HepG2 (cell line): ENCODE results near the gene SMG5. TPM values are rescaled to one million over a fixed set of nuclear protein-coding genes. Genes with fewer than 3 reads are reported as not detected.

ENCODE experiments used
- ADNP ChIP-seq: sonication (generic); formaldehyde crosslinking; IDR thresholded peaks from 2 replicates; pipeline ENCODE4 v1.4.0; 2020; ENCODE audit warnings: missing genetic modification reagents
- ATF5 ChIP-seq: sonication (generic); formaldehyde crosslinking; IDR thresholded peaks from 2 replicates; pipeline ENCODE4 v1.4.0; 2020; ENCODE audit warnings: mild to moderate bottlenecking, low read depth, missing genetic modification reagents
- BCL3 ChIP-seq: sonication (generic); formaldehyde crosslinking; IDR thresholded peaks from 2 replicates; pipeline ENCODE4 v1.5.1; 2020; ENCODE audit warnings: mild to moderate bottlenecking, missing genetic modification reagents, moderate library complexity
- CBX5 ChIP-seq: sonication (generic); formaldehyde crosslinking; IDR thresholded peaks from 2 replicates; pipeline ENCODE4 v1.4.0; 2020; ENCODE audit warnings: missing genetic modification reagents, borderline replicate concordance
- EED ChIP-seq: sonication (generic); formaldehyde crosslinking; IDR thresholded peaks from 2 replicates; pipeline ENCODE4 v1.5.0; 2020; ENCODE audit warnings: mild to moderate bottlenecking, missing genetic modification reagents
- GMEB1 ChIP-seq: sonication (generic); formaldehyde crosslinking; IDR thresholded peaks from 2 replicates; pipeline ENCODE4 v1.5.1; 2020; ENCODE audit warnings: missing genetic modification reagents, mild to moderate bottlenecking, borderline replicate concordance
- KMT2A ChIP-seq: sonication (generic); formaldehyde crosslinking; IDR thresholded peaks from 2 replicates; pipeline ENCODE4 v1.4.0; 2020; ENCODE audit warnings: missing genetic modification reagents
- MAX ChIP-seq: IDR thresholded peaks from 2 replicates; pipeline ENCODE4 v1.6.1; 2012; ENCODE audit warnings: inconsistent platforms
- ONECUT2 ChIP-seq: sonication (generic); formaldehyde crosslinking; IDR thresholded peaks from 2 replicates; pipeline ENCODE4 v1.4.0; 2020; ENCODE audit warnings: missing genetic modification reagents
- PRDM10 ChIP-seq: sonication (generic); formaldehyde crosslinking; IDR thresholded peaks from 2 replicates; pipeline ENCODE4 v1.4.0; 2020; ENCODE audit warnings: low read depth, missing genetic modification reagents
- SAFB2 ChIP-seq: sonication (generic); formaldehyde crosslinking; IDR thresholded peaks from 2 replicates; pipeline ENCODE4 v1.5.1; 2020; ENCODE audit warnings: missing genetic modification reagents, low read depth, mild to moderate bottlenecking, borderline replicate concordance
- STAT5B ChIP-seq: sonication (generic); formaldehyde crosslinking; IDR thresholded peaks from 2 replicates; pipeline ENCODE4 v1.4.0; 2020; ENCODE audit warnings: missing genetic modification reagents
- TERF1 ChIP-seq: sonication (generic); formaldehyde crosslinking; IDR thresholded peaks from 2 replicates; pipeline ENCODE4 v1.8.0; 2022; ENCODE audit warnings: mild to moderate bottlenecking, missing genetic modification reagents, moderate library complexity
- ZFP36L2 ChIP-seq: sonication (generic); formaldehyde crosslinking; IDR thresholded peaks from 2 replicates; pipeline ENCODE4 v1.4.0; 2020; ENCODE audit warnings: missing genetic modification reagents
- ZFY ChIP-seq: sonication (generic); formaldehyde crosslinking; IDR thresholded peaks from 2 replicates; pipeline ENCODE4 v1.4.0; 2020; ENCODE audit warnings: missing genetic modification reagents
- ZNF251 ChIP-seq: sonication (generic); formaldehyde crosslinking; IDR thresholded peaks from 2 replicates; pipeline ENCODE4 v1.9.0; 2021; ENCODE audit warnings: mild to moderate bottlenecking, missing genetic modification reagents
- ZNF605 ChIP-seq: sonication (generic); formaldehyde crosslinking; IDR thresholded peaks from 2 replicates; pipeline ENCODE4 v1.8.0; 2022; ENCODE audit warnings: mild to moderate bottlenecking, missing genetic modification reagents
- ZNF660 ChIP-seq: sonication (generic); formaldehyde crosslinking; IDR thresholded peaks from 2 replicates; pipeline ENCODE4 v1.5.1; 2020; ENCODE audit warnings: mild to moderate bottlenecking, low read depth, missing genetic modification reagents, borderline replicate concordance
- ZSCAN31 ChIP-seq: sonication (generic); formaldehyde crosslinking; IDR thresholded peaks from 2 replicates; pipeline ENCODE4 v1.5.0; 2020; ENCODE audit warnings: low read depth, mild to moderate bottlenecking, missing genetic modification reagents
- polyA plus RNA-seq, 8 experiments: library from polyadenylated mRNA; depleted of rRNA in 3 of 8; stranded (reverse) in 7 of 8; unstranded in 1 of 8; fragments of >200 nt; fragmentation: Illumina TruSeq in 4 of 8; extraction: Trizol in 4 of 8; gene quantifications; 2 replicates each; pipeline versions ENCODE4 v1.2.1 to v1.2.3, GENCODE V29; 2011 to 2016; ENCODE audit warnings: low read depth in 4 of 8, missing spikeins in 1 of 8, mixed read lengths in 1 of 8; ENCODE audit not compliant: insufficient read depth in 1 of 8
- total RNA-seq, 5 experiments: library from RNA; depleted of rRNA; stranded (reverse); fragments of >200 nt; fragmentation: Illumina TruSeq; extraction: Trizol; gene quantifications; 2 replicates each; pipeline ENCODE4 v1.2.3, GENCODE V29; 2016; ENCODE audit warnings: low read depth in 1 of 5

The SMG5 gene
- total and polyA plus RNA-seq, 2 of the 13 experiments (the other 11 are each of a cell fraction or from before 2014, with no cell fraction given): 50.5 to 84.0 TPM

- TF ChIP-seq GMEB1 (CRISPR knock-in tag): 0 out of 2 replicates have a peak, but pooled peaks have one; percentile 11
- TF ChIP-seq ONECUT2 (CRISPR knock-in tag): no peak
- TF ChIP-seq PRDM10: no peak
- peak; percentile 58; the same call in 1 of the 2 replicates for TF ChIP-seq EED (CRISPR knock-in tag)
- peak; percentile 72 for TF ChIP-seq ZSCAN31 (CRISPR knock-in tag)
- no peak for TF ChIP-seq STAT5B (CRISPR knock-in tag)
- TF ChIP-seq ZFY (CRISPR knock-in tag): peak; percentile 60
- TF ChIP-seq ZNF660 (CRISPR knock-in tag): no peak
- no peak for TF ChIP-seq TERF1 (CRISPR knock-in tag)
- TF ChIP-seq BCL3: peak; percentile 72; the same call in 1 of the 2 replicates
- TF ChIP-seq ZNF605: 0 out of 2 replicates have a peak, but pooled peaks have one; percentile 63
- no peak for TF ChIP-seq CBX5 (CRISPR knock-in tag)
- 0 out of 2 replicates have a peak, but pooled peaks have one; percentile 25 for TF ChIP-seq ZNF251 (CRISPR knock-in tag)
- TF ChIP-seq ATF5 (CRISPR knock-in tag): 0 out of 2 replicates have a peak, but pooled peaks have one; percentile 55
- TF ChIP-seq MAX: peak; percentile 74
- TF ChIP-seq ADNP (CRISPR knock-in tag): no peak
- TF ChIP-seq ZFP36L2 (CRISPR knock-in tag): no peak
- no peak for TF ChIP-seq KMT2A (CRISPR knock-in tag)
- peak; percentile 40; the same call in 1 of the 2 replicates for TF ChIP-seq SAFB2 (CRISPR knock-in tag)
These were observed 37.0 kb downstream of the SMG5 start (continued) for GRCh38 chr1:156245451-156246232.
